GM18867 (cell line): ENCODE measurements around the gene NSD1.
A peak's percentile ranks its signal among the peaks of the same experiment; 100 is the strongest.
"Not testable (repeated sequence)": the region's sequence is repeated elsewhere in the genome, so short reads cannot be mapped to it uniquely, and the experiment has no call there.

Experiments
- ATAC-seq: cut with Tn5 transposase; IDR thresholded peaks from one replicate; pipeline ENCODE4 v1.9.1; 2021; ENCODE audit warnings: mild to moderate bottlenecking, moderate library complexity; ENCODE audit not compliant: unreplicated experiment

NSD1 gene

GRCh38 chr5:177124486-177124991, 9.0 kb upstream of the NSD1 start:
- no peak for ATAC-seq

GRCh38 chr5:177126771-177127170, 6.8 kb upstream of the NSD1 start:
- no peak for ATAC-seq

GRCh38 chr5:177128551-177128981, 5.0 kb upstream of the NSD1 start:
- ATAC-seq: no peak

GRCh38 chr5:177130211-177131018, 3.2 kb upstream of the NSD1 start:
- ATAC-seq: no peak

GRCh38 chr5:177131019-177131320, 2.6 kb upstream of the NSD1 start:
- ATAC-seq: no peak

GRCh38 chr5:177131352-177132135, 2.0 kb upstream of the NSD1 start:
- no peak for ATAC-seq

- no peak for ATAC-seq
Measured at GRCh38 chr5:177132136-177133095, 1.2 kb upstream of the NSD1 start.

- ATAC-seq: peak; percentile 30
Measured at GRCh38 chr5:177133853-177134696, 502 bp downstream of the NSD1 start.

GRCh38 chr5:177134697-177135225, 1.2 kb downstream of the NSD1 start:
- ATAC-seq: no peak

- no peak for ATAC-seq
Measured at GRCh38 chr5:177140312-177140711, 6.7 kb downstream of the NSD1 start.

- ATAC-seq: no peak
Measured at GRCh38 chr5:177141496-177141895, 7.9 kb downstream of the NSD1 start.

- no peak for ATAC-seq
Measured at GRCh38 chr5:177142098-177142611, 8.6 kb downstream of the NSD1 start.

GRCh38 chr5:177142778-177143177, 9.2 kb downstream of the NSD1 start:
- no peak for ATAC-seq

- no peak for ATAC-seq
Measured at GRCh38 chr5:177146891-177147638, 13.5 kb downstream of the NSD1 start.

- not testable (repeated sequence) for ATAC-seq
Measured at GRCh38 chr5:177150061-177150460, 16.5 kb downstream of the NSD1 start.

GRCh38 chr5:177154003-177154643, 20.6 kb downstream of the NSD1 start:
- ATAC-seq: no peak

- no peak for ATAC-seq
Measured at GRCh38 chr5:177162379-177162778, 28.8 kb downstream of the NSD1 start.

GRCh38 chr5:177163500-177163899, 29.9 kb downstream of the NSD1 start:
- ATAC-seq: no peak
